Breast epithelium (tissue), 3 donors: ENCODE measurements around the gene TMEM232.

Experiments
- CTCF ChIP-seq, 3 donors: fragments of 450-650 bp; IDR thresholded peaks; one replicate each; pipeline ENCODE4 v1.5.1; 2016 to 2017; ENCODE audit warnings: antibody characterized with exemption in 3 of 3, mild to moderate bottlenecking in 3 of 3, moderate library complexity in 3 of 3
- POLR2A ChIP-seq: fragments of 450-650 bp; IDR thresholded peaks from one replicate; pipeline ENCODE4 v1.6.1; 2016; ENCODE audit warnings: antibody characterized with exemption, mild to moderate bottlenecking, moderate library complexity
- POLR2AphosphoS5 ChIP-seq, 3 donors: sonication (generic); formaldehyde crosslinking; IDR thresholded peaks; one replicate each; pipeline ENCODE4 v1.6.1; 2017; ENCODE audit warnings: antibody characterized with exemption in 3 of 3

GRCh38 chr5:110496276-110496675 is 230.2 kb downstream of the TMEM232 start:
- TF ChIP-seq CTCF (IDR thresholded peaks at IDR 0.05) = no peak
- TF ChIP-seq POLR2A = no peak
- TF ChIP-seq POLR2AphosphoS5 (IDR thresholded peaks at IDR 0.05) = no peak
